Glomerular endothelial cell (primary cell): Measurements from ENCODE around the gene KY. TPM values are rescaled to one million over a fixed set of nuclear protein-coding genes. Genes with fewer than 3 reads are reported as not detected.
"Not testable (repeated sequence)": the region's sequence is repeated elsewhere in the genome, so short reads cannot be mapped to it uniquely, and the experiment has no call there.

Experiments
- DNase-seq: peaks from one replicate; pipeline ENCODE4 v3.0.0-alpha.2; 2011; ENCODE audit warnings: low read depth, low spot score; ENCODE audit errors: extremely low read depth
- total RNA-seq: library from RNA; depleted of rRNA; stranded (reverse); fragments of >200 nt; gene quantifications from 2 replicates; pipeline ENCODE4 v1.2.3, GENCODE V29; 2015

Gene KY
- total RNA-seq, 1 donor from 2014 or later, result 0.06 TPM

- DNase-seq, result no peak
These were observed 46.9 kb downstream of the KY start for GRCh38 chr3:134603956-134604355.

- no peak for DNase-seq
These were observed 47.3 kb downstream of the KY start for GRCh38 chr3:134603480-134603879.

- no peak for DNase-seq
These were observed 48.4 kb downstream of the KY start for GRCh38 chr3:134602440-134602814.

GRCh38 chr3:134601539-134602439 lies 49.0 kb downstream of the KY start:
- DNase-seq, result no peak

- no peak for DNase-seq
These were observed 49.9 kb downstream of the KY start for GRCh38 chr3:134600685-134601463.

- no peak for DNase-seq
These were observed 50.6 kb downstream of the KY start for GRCh38 chr3:134600206-134600605.

- no peak for DNase-seq
These were observed 51.9 kb downstream of the KY start for GRCh38 chr3:134598763-134599545.

GRCh38 chr3:134597390-134597970 lies 53.3 kb downstream of the KY start:
- DNase-seq, result no peak

GRCh38 chr3:134594986-134595385 lies 55.8 kb downstream of the KY start:
- DNase-seq, result not testable (repeated sequence)

- DNase-seq, result no peak
These were observed 56.5 kb downstream of the KY start for GRCh38 chr3:134594331-134594741.

GRCh38 chr3:134592806-134593205 lies 58.0 kb downstream of the KY start:
- no peak for DNase-seq

GRCh38 chr3:134590766-134591165 lies 60.1 kb downstream of the KY start:
- DNase-seq, result no peak

- DNase-seq, result no peak
These were observed 71.6 kb downstream of the KY start for GRCh38 chr3:134579141-134579665.

- DNase-seq, result no peak
These were observed 74.0 kb downstream of the KY start for GRCh38 chr3:134576831-134577230.

GRCh38 chr3:134576426-134576825 lies 74.4 kb downstream of the KY start:
- DNase-seq, result no peak

GRCh38 chr3:134569899-134570298 lies 80.9 kb downstream of the KY start:
- not testable (repeated sequence) for DNase-seq

- no peak for DNase-seq
These were observed 82.0 kb downstream of the KY start for GRCh38 chr3:134568790-134569189.

- DNase-seq, result no peak
These were observed 83.2 kb downstream of the KY start for GRCh38 chr3:134567605-134568004.

GRCh38 chr3:134564991-134565390 lies 85.8 kb downstream of the KY start:
- DNase-seq, result no peak

- no peak for DNase-seq
These were observed 87.2 kb downstream of the KY start for GRCh38 chr3:134563601-134564000.
